Suprapubic skin (tissue), 3 donors: ENCODE data around the gene VPS8.

Source experiments
- EP300 ChIP-seq: sonication (generic); formaldehyde crosslinking; IDR thresholded peaks from one replicate; pipeline ENCODE4 v1.6.1; 2017; ENCODE audit warnings: antibody characterized with exemption
- TF ChIP-seq, protein P1 (sequence below), 2 donors: fragments of 200-600 bp in 1 of 2; fragments of 450-650 bp in 1 of 2; sonication (generic) in 1 of 2; IDR thresholded peaks; one replicate each; pipeline ENCODE4 v1.5.1; 2016 to 2019; ENCODE audit warnings: antibody characterized with exemption in 2 of 2, mild to moderate bottlenecking in 1 of 2, moderate library complexity in 1 of 2

DNA sequence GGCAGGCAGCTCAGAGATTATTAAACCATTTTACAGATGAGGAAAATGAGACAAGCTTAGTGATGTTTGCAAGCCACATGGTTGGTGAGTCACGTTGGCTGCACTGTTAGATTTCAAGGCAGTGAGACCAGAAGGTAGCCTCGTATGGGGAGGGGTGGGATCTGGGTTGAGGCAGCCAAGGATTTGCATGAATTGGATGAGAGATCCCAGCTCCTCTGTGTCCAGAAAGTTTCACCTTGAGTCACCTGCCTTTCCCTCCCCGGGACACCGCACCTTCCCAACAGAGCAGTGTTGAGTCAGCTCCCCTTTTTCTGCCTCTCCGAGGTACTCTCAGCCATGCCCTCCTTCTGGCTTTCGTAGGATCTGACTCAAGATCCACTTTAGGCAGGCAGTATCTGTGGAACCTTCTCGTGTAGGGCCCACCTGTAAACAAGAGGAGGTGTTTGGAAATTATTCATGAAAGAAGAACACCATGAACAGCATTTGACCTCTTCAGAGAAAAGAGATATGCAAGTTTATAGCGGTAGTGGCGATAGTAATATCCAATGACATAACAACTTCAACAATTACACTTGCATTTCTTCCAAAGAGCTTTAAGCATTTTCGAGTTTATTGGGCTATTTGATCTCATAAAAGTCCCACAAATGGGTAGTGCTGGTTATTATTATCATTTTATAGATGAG is 46.8 kb upstream of the VPS8 start:
- no peak for TF ChIP-seq EP300
- TF ChIP-seq, protein P1, sequence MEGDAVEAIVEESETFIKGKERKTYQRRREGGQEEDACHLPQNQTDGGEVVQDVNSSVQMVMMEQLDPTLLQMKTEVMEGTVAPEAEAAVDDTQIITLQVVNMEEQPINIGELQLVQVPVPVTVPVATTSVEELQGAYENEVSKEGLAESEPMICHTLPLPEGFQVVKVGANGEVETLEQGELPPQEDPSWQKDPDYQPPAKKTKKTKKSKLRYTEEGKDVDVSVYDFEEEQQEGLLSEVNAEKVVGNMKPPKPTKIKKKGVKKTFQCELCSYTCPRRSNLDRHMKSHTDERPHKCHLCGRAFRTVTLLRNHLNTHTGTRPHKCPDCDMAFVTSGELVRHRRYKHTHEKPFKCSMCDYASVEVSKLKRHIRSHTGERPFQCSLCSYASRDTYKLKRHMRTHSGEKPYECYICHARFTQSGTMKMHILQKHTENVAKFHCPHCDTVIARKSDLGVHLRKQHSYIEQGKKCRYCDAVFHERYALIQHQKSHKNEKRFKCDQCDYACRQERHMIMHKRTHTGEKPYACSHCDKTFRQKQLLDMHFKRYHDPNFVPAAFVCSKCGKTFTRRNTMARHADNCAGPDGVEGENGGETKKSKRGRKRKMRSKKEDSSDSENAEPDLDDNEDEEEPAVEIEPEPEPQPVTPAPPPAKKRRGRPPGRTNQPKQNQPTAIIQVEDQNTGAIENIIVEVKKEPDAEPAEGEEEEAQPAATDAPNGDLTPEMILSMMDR (IDR thresholded peaks at IDR 0.05), result no peak
